Esophagus squamous epithelium (tissue), 5 donors: Measurements from ENCODE around the gene PLA2G2C. TPM values are rescaled to one million over a fixed set of nuclear protein-coding genes. Genes with fewer than 3 reads are reported as not detected.

Experiments
- DNase-seq: peaks from one replicate; lab custom pipeline; 2025; lab: John Stamatoyannopoulos, UW
- H3K27ac ChIP-seq, 4 donors: fragments of 200-600 bp; sonication (generic); one replicate each; pipeline ENCODE4 v1.5.1; 2016 to 2019; ENCODE audit warnings: mild to moderate bottlenecking in 1 of 4
- H3K27me3 ChIP-seq, 4 donors: fragments of 200-600 bp; sonication (generic); 1 replicate in 3 of 4; 2 replicates in 1 of 4; pipeline versions ENCODE4 v1.5.1 to v1.6.0; 2017 to 2021; ENCODE audit warnings: antibody characterized with exemption in 1 of 4
- H3K36me3 ChIP-seq, 3 donors: fragments of 200-600 bp; sonication (generic); one replicate each; pipeline ENCODE4 v1.5.1; 2016 to 2019
- H3K4me1 ChIP-seq, 3 donors: fragments of 200-600 bp; sonication (generic); one replicate each; pipeline ENCODE4 v1.5.1; 2017 to 2019
- H3K4me3 ChIP-seq, 4 donors: fragments of 200-600 bp; sonication (generic); 1 replicate in 3 of 4; 2 replicates in 1 of 4; pipeline ENCODE4 v1.5.1; 2016 to 2019; ENCODE audit warnings: mild to moderate bottlenecking in 2 of 4, moderate library complexity in 1 of 4
- H3K9me3 ChIP-seq, 3 donors: fragments of 200-600 bp; sonication (generic); one replicate each; pipeline ENCODE4 v1.5.1; 2016 to 2019
- POLR2A ChIP-seq, 4 donors: fragments of 450-650 bp; IDR thresholded peaks; one replicate each; pipeline ENCODE4 v1.6.1; 2017; ENCODE audit warnings: antibody characterized with exemption in 4 of 4, mild to moderate bottlenecking in 4 of 4, moderate library complexity in 3 of 4
- WGBS, 2 donors: methylation state at CpG; one replicate each; pipeline ENCODE4 v1.1.5; 2018; 5-methylcytosine and 5-hydroxymethylcytosine counted together
- intact Hi-C: fragments of 100-400 bp; cut with DNase I; formaldehyde crosslinking; loops from one replicate; pipeline ENCODE4 v1.15.0; 2022
- total RNA-seq, 4 donors: library from RNA; depleted of rRNA; stranded (reverse); fragments of >200 nt; gene quantifications; one replicate each; pipeline ENCODE4 v1.1.0, GENCODE V29; 2016
- TF ChIP-seq, protein P1 (sequence below), 6 experiments: fragments of 450-650 bp in 4 of 6; fragments of 200-600 bp in 2 of 6; sonication (generic) in 2 of 6; IDR thresholded peaks; one replicate each; pipeline ENCODE4 v1.5.1; 2016 to 2019; ENCODE audit warnings: antibody characterized with exemption in 6 of 6, mild to moderate bottlenecking in 4 of 6, moderate library complexity in 4 of 6
- donor health status: DM: yes; HTN: yes; CAD: no.

Gene PLA2G2C
- total RNA-seq, 4 donors from 2014 or later = 0.04 to 0.19 TPM; not detected in 2

DNA sequence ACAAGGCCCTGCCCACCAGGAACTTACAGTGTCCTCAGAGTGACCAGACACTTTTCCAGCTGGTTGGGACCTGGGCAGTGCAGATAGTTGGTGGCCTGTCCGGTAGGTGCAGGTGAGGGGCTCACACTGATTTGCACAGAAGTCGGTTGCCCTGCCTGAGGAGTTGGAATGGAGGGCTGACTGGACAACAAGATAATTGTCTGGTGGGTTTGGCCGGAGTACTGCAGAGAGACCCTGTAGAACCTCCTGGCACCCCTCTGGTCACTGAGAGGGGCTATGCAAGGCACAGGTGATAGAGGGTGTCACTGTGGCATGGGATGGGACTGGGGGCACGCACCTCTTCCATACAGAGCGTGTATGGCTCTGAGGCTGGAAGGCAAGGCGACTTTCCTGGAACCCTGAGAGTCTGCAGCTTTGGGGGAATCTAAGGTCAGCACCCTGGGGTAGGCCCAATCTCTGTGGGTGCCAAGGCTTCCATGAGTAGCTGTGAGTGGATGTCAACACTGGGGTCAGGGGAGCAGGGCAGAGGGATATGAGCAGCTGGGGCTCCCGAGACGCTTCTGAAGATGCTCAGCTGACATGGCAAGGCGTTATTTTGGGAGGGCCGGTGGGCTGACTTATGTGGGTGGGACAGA is 59.4 kb downstream of the PLA2G2C start:
- peaks cover 0 to 4% (median 0%) of the 10 kb centered on the region in 4 donors for H3K27me3 ChIP-seq
- TF ChIP-seq POLR2A (IDR thresholded peaks at IDR 0.05) = no peak
- TF ChIP-seq, protein P1, sequence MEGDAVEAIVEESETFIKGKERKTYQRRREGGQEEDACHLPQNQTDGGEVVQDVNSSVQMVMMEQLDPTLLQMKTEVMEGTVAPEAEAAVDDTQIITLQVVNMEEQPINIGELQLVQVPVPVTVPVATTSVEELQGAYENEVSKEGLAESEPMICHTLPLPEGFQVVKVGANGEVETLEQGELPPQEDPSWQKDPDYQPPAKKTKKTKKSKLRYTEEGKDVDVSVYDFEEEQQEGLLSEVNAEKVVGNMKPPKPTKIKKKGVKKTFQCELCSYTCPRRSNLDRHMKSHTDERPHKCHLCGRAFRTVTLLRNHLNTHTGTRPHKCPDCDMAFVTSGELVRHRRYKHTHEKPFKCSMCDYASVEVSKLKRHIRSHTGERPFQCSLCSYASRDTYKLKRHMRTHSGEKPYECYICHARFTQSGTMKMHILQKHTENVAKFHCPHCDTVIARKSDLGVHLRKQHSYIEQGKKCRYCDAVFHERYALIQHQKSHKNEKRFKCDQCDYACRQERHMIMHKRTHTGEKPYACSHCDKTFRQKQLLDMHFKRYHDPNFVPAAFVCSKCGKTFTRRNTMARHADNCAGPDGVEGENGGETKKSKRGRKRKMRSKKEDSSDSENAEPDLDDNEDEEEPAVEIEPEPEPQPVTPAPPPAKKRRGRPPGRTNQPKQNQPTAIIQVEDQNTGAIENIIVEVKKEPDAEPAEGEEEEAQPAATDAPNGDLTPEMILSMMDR (IDR thresholded peaks at IDR 0.05) = no peak
- intact Hi-C loops = no loop called here
- no peaks in the 10 kb centered on the region for H3K9me3 ChIP-seq
- H3K4me3 ChIP-seq = no peak overlapping the region
- DNase-seq = no peak
- H3K36me3 ChIP-seq = no peaks in the 10 kb centered on the region
- 86 to 87% methylated on average over 5 to 9 of the region's 10 CpGs for WGBS, 2 donors
- no peak overlapping the region for H3K27ac ChIP-seq
- H3K4me1 ChIP-seq = peaks cover 10 to 19% (median 10%) of the 10 kb centered on the region in 3 donors

DNA sequence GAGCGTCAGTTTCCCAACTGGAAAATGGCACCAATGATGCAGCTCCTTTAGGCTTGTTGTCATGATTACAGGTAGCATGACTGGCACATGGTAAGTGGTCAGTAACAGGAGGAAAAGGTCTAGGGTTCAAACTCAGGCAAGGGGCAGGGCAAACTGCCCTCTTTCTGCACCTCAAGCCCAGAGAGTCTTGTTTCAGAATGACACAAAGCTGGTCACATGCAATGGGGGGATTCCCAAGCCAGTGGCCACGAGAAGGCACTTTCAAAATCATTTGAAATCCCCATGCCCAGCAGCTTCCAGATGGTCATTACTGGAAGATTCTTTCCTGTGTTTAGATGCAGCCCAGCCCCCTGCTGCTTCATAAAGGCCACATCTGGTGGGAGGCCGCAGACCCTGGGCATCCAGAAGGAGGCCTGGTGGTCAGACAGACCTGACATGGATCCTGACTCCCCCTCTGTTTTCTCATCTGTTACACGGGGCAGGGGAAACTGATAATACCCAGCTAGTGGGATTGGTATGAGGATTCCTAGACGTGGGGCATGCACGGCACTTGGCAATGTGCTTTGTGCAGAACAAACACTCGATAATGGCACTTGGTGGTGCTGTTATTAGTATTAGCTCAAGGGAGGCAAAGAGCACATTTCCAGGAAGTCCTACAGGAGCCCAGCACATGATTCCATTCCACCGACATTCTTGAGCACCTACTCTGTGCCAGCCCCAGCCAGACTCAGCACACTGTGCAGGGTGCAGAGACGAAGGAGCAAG is 60.1 kb downstream of the PLA2G2C start:
- no peak for DNase-seq

DNA sequence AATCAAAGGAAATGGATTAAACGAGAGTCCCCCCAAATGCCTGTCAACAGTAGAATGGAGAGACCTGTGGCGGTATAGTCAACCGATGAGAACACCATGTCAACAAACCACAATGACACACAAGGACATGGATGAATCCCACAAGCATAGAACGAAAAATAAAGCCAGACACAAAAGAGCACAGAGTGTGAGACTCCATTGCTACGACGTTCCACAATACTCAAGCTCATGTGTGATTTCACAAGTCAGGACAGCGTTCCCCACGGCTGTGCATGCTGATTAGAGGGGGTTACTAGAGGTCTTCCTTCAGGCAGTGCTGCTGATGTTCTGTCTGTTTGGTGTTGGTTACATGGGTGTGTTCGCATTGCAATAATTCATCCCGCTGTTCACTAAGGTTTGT is 61.2 kb downstream of the PLA2G2C start:
- Histone ChIP-seq H3K4me1 (peaks cover 10 to 19% (median 10%) of the 10 kb centered on the region in 3 donors), H3K9me3 (no peaks in the 10 kb centered on the region), H3K27me3 (peaks cover 0 to 16% (median 0%) of the 10 kb centered on the region in 4 donors), H3K4me3 (no peak overlapping the region), H3K27ac (peak overlapping the region in 1 of 4 donors; percentile 22), H3K36me3 (no peaks in the 10 kb centered on the region)
- intact Hi-C loops = no loop called here
- TF ChIP-seq POLR2A (IDR thresholded peaks at IDR 0.05) = no peak
- TF ChIP-seq, protein P1 (IDR thresholded peaks at IDR 0.05) = no peak
- no peak for DNase-seq
- 30 to 33% methylated on average over 8 to 9 of the region's 10 CpGs for WGBS, 2 donors

More for the DNA sequence above, 60.1 kb downstream of the PLA2G2C start:
- intact Hi-C loops = no loop called here
- H3K4me1 ChIP-seq = peaks cover 10 to 19% (median 10%) of the 10 kb centered on the region in 3 donors
- no peak overlapping the region for H3K4me3 ChIP-seq
- 71 to 74% methylated on average over 3 to 7 of the region's 9 CpGs for WGBS, 2 donors
- no peaks in the 10 kb centered on the region for H3K36me3 ChIP-seq
- H3K27me3 ChIP-seq = peaks cover 0 to 11% (median 0%) of the 10 kb centered on the region in 4 donors
- H3K9me3 ChIP-seq = no peaks in the 10 kb centered on the region
- H3K27ac ChIP-seq = no peak overlapping the region
- TF ChIP-seq, protein P1 (IDR thresholded peaks at IDR 0.05) = no peak
- no peak for TF ChIP-seq POLR2A (IDR thresholded peaks at IDR 0.05)

DNA sequence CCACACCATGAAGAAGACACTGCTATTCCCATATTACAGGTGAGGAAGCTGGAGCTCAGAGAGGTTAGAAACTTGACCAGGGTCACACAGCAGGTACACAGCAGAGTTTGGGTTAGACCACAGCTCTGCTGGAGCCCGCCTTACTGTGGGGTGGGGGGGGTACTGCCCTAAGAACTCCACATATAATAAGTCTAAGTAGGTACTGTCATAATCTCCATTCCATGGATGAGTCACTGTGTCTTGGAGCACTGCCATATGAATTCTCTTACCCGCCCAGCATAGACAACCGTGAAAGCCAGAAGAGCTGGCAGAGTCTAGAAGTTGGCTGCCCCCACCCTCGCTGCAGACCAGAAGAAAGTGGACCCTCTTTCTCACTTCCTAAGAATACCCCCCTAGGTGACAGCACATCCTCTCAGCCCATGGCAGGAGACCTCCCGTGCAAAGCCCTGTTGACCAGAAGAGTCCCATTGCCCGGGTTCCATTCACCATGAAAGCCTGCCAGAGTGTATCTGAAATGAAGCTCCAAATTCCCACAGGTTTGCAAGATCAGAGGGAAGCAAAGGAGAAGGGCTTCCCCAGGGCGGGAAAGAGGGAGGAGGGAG is 61.8 kb downstream of the PLA2G2C start:
- no peak for TF ChIP-seq POLR2A (IDR thresholded peaks at IDR 0.05)
- TF ChIP-seq, protein P1 (IDR thresholded peaks at IDR 0.05) = no peak
- H3K9me3 ChIP-seq = no peaks in the 10 kb centered on the region
- peaks cover 0 to 16% (median 0%) of the 10 kb centered on the region in 4 donors for H3K27me3 ChIP-seq
- H3K27ac ChIP-seq = no peak overlapping the region
- intact Hi-C loops = no loop called here
- no peak overlapping the region for H3K4me3 ChIP-seq
- no peak for DNase-seq
- WGBS, 2 donors = 14 to 16% methylated on average over 4 to 7 of the region's 7 CpGs
- no peaks in the 10 kb centered on the region for H3K36me3 ChIP-seq
- peaks cover 10 to 19% (median 10%) of the 10 kb centered on the region in 3 donors for H3K4me1 ChIP-seq
